Ascending aorta (tissue), 2 donors: ENCODE results near the gene HDAC7. TPM values are rescaled to one million over a fixed set of nuclear protein-coding genes. Genes with fewer than 3 reads are reported as not detected.
"Not testable (repeated sequence)": the region's sequence is repeated elsewhere in the genome, so short reads cannot be mapped to it uniquely, and the experiment has no call there.

Source experiments
- DNase-seq, 2 donors: peaks; one replicate each; pipeline ENCODE4 v3.0.0-alpha.2; 2019; ENCODE audit warnings: low spot score in 2 of 2
- H3K27ac ChIP-seq, 2 donors: fragments of 200-600 bp; sonication (generic); one replicate each; pipeline ENCODE4 v1.5.1; 2016 to 2017; ENCODE audit warnings: mild to moderate bottlenecking in 1 of 2
- H3K27me3 ChIP-seq: fragments of 200-600 bp; sonication (generic); one replicate; pipeline ENCODE4 v1.5.1; 2017
- H3K36me3 ChIP-seq, 2 donors: fragments of 200-600 bp; sonication (generic); one replicate each; pipeline ENCODE4 v1.5.1; 2016
- H3K4me1 ChIP-seq, 2 donors: fragments of 200-600 bp; sonication (generic); one replicate each; pipeline ENCODE4 v1.5.1; 2016 to 2017; ENCODE audit warnings: mild to moderate bottlenecking in 1 of 2
- H3K4me3 ChIP-seq, 2 donors: fragments of 200-600 bp; sonication (generic); one replicate each; pipeline ENCODE4 v1.5.1; 2016 to 2017; ENCODE audit warnings: mild to moderate bottlenecking in 1 of 2
- H3K9me3 ChIP-seq, 2 donors: fragments of 200-600 bp; sonication (generic); one replicate each; pipeline ENCODE4 v1.5.1; 2016
- CTCF ChIP-seq, 3 experiments: fragments of 200-600 bp in 2 of 3; fragments of 450-650 bp in 1 of 3; sonication (generic) in 2 of 3; IDR thresholded peaks; one replicate each; pipeline ENCODE4 v1.5.1; 2016 to 2019; ENCODE audit warnings: antibody characterized with exemption in 3 of 3, mild to moderate bottlenecking in 1 of 3, moderate library complexity in 1 of 3
- intact Hi-C: fragments of 100-400 bp; cut with DNase I; formaldehyde crosslinking; loops from one replicate; pipeline ENCODE4 v1.15.1; 2023
- total RNA-seq: library from RNA; depleted of rRNA; stranded (reverse); fragments of >200 nt; gene quantifications from one replicate; pipeline ENCODE4 v1.1.0, GENCODE V29; 2016

The HDAC7 gene
- total RNA-seq, 1 donor from 2014 or later: 202 TPM

GRCh38 chr12:47811072-47811396, 8.7 kb downstream of the HDAC7 start:
- no peak for TF ChIP-seq CTCF (IDR thresholded peaks at IDR 0.05)
- intact Hi-C loops: loop anchor here (10.0 kb wide), 1 partner anchor 726 kb away; no protein-coding TSS in a partner anchor

GRCh38 chr12:47809518-47809917, 10.2 kb downstream of the HDAC7 start:
- H3K36me3 ChIP-seq: peaks cover 0 to 16% of the 10 kb centered on the region in 2 donors
- intact Hi-C loops, H3K27me3 ChIP-seq, H3K9me3 ChIP-seq, H3K4me3 ChIP-seq, DNase-seq: not testable (repeated sequence)
- peak overlapping the region; percentile 97 for H3K27ac ChIP-seq
- peaks cover 62 to 94% of the 10 kb centered on the region in 2 donors for H3K4me1 ChIP-seq

More at GRCh38 chr12:47811072-47811396, 8.7 kb downstream of the HDAC7 start:
- Histone ChIP-seq H3K27ac (peak overlapping the region; percentile 97), H3K4me1 (peaks cover 57 to 93% of the 10 kb centered on the region in 2 donors), H3K4me3 (peak overlapping the region in 1 of 2 donors; percentile 7), H3K9me3 (no peaks in the 10 kb centered on the region), H3K27me3 (no peaks in the 10 kb centered on the region), H3K36me3 (peaks cover 0 to 8% of the 10 kb centered on the region in 2 donors)
- no peak for DNase-seq

DNA sequence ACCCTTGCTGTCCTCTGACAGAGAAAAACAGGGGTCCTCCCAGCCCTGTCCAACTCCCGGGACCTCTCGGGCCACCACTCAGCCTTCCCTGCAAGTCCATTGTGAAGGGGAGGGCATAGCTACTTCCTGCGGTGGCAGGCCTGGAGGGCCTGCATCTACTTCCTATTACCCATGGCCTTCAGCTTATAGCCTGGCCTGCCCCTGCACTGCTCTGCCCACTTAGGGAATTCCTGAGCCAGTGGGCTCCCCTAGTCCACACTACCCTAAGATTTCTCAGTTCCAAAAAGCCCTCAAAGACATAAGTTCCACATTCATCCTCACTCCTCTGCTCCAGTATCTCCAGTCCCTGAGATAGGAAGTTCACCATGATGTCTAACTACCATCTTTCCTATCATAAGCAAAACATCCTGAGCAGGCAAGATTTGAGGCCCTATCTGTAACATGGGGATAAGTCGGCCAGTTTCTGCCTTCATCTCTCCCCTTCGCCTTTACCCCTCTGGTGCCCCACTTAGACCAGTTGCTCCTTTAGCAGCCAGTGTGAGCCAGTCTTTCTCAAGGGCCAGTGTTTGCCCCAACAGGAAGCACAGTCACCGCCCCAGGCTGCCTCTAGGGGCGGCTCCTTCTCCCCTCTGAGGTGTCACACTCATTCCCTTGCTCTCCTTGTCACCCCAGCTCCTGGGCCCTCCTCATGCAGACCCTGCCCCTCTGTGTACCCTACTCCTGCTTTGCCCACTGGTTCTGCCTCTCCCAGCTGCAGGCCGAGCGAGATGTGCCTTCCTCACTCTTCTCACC, 10.9 kb downstream of the HDAC7 start:
- H3K27me3 ChIP-seq: no peaks in the 10 kb centered on the region
- no peak for DNase-seq
- TF ChIP-seq CTCF (IDR thresholded peaks at IDR 0.05): peak in 1 of 3 experiments; percentile 13
- peaks cover 59 to 94% of the 10 kb centered on the region in 2 donors for H3K4me1 ChIP-seq
- peak overlapping the region; percentile 97 for H3K27ac ChIP-seq
- intact Hi-C loops: no loop called here
- H3K36me3 ChIP-seq: peaks cover 0 to 14% of the 10 kb centered on the region in 2 donors
- no peaks in the 10 kb centered on the region for H3K9me3 ChIP-seq
- H3K4me3 ChIP-seq: peak overlapping the region; percentile 16 to 39

GRCh38 chr12:47808050-47808449, 11.7 kb downstream of the HDAC7 start:
- H3K27ac ChIP-seq: peak overlapping the region; percentile 97
- H3K9me3 ChIP-seq: no peaks in the 10 kb centered on the region
- no peak for TF ChIP-seq CTCF (IDR thresholded peaks at IDR 0.05)
- intact Hi-C loops: no loop called here
- H3K4me1 ChIP-seq: peaks cover 60 to 94% of the 10 kb centered on the region in 2 donors
- H3K36me3 ChIP-seq: peaks cover 0 to 18% of the 10 kb centered on the region in 2 donors
- peak overlapping the region; percentile 16 to 39 for H3K4me3 ChIP-seq
- no peaks in the 10 kb centered on the region for H3K27me3 ChIP-seq
- DNase-seq: peak in 1 of 2 donors; percentile 82

GRCh38 chr12:47807338-47807737, 12.4 kb downstream of the HDAC7 start:
- intact Hi-C loops: no loop called here
- peaks cover 61 to 96% of the 10 kb centered on the region in 2 donors for H3K4me1 ChIP-seq

More at GRCh38 chr12:47807338-47807737, 12.4 kb downstream of the HDAC7 start:
- no peak for DNase-seq
- no peak for TF ChIP-seq CTCF (IDR thresholded peaks at IDR 0.05)
- H3K4me3 ChIP-seq: peak overlapping the region in 1 of 2 donors; percentile 39
- H3K27ac ChIP-seq: peak overlapping the region; percentile 97
- H3K27me3 ChIP-seq: no peaks in the 10 kb centered on the region
- peaks cover 0 to 18% of the 10 kb centered on the region in 2 donors for H3K36me3 ChIP-seq
- H3K9me3 ChIP-seq: no peaks in the 10 kb centered on the region
